HepG2 (cell line): ENCODE measurements around the gene ANKRD22. TPM values are rescaled to one million over a fixed set of nuclear protein-coding genes. Genes with fewer than 3 reads are reported as not detected.
"Not testable (repeated sequence)": the region's sequence is repeated elsewhere in the genome, so short reads cannot be mapped to it uniquely, and the experiment has no call there.

Source experiments
- ATAC-seq: fragments of 200-7000 bp; cut with Tn5 transposase; 3 replicates; pipeline ENCODE4 v1.9.1; 2020; ENCODE audit warnings: mild to moderate bottlenecking, moderate library complexity
- BruUV-seq: library from RNA; stranded (reverse); fragments of 400-500 nt; replicated peaks from 2 replicates; lab custom pipeline; 2021; lab: Mats Ljungman, UMichigan
- CTCF ChIA-PET: fragments of 300-600 bp; formaldehyde crosslinking; extraction: SDS; loops from one replicate; lab custom pipeline; 2021; ENCODE audit warnings: low total read pairs, inconsistent platforms, low intra/inter-chr PET ratio; lab: Yijun Ruan, JAX
- POLR2A ChIA-PET: fragments of 350-600 bp; sonication (Branson Sonifier 250); formaldehyde crosslinking; loops from one replicate; lab custom pipeline; 2020; ENCODE audit warnings: antibody characterized with exemption, inconsistent platforms; lab: Yijun Ruan, JAX
- DNase-seq: peaks from one replicate; pipeline ENCODE4 v3.0.0-alpha.2; 2015; ENCODE audit warnings: low spot score
- FAIRE-seq: peaks from 3 replicates; lab custom pipeline; 2011; peaks lifted over from hg19 to GRCh38; lab: Jason Lieb, UNC
- H2AFZ ChIP-seq: one replicate; pipeline ENCODE4 v1.6.1; 2011; ENCODE audit warnings: low read length, inconsistent platforms
- H3K27ac ChIP-seq: fragments of 300-600 bp; 3 replicates; pipeline ENCODE4 v1.8.0; 2011; ENCODE audit warnings: mixed run types, mild to moderate bottlenecking, mixed read lengths, low read length, inconsistent platforms; ENCODE audit not compliant: insufficient read depth; ENCODE audit errors: extremely low read length
- H3K27me3 ChIP-seq, 2 experiments: fragments of 200-600 bp in 1 of 2; 2 replicates in 1 of 2; 3 replicates in 1 of 2; pipeline versions ENCODE4 v1.6.0 to v1.8.0; 2011; ENCODE audit warnings: low read length in 2 of 2, mild to moderate bottlenecking in 2 of 2, moderate library complexity in 2 of 2, inconsistent platforms in 1 of 2; ENCODE audit not compliant: insufficient read depth in 2 of 2, control insufficient read depth in 1 of 2
- H3K36me3 ChIP-seq, 2 experiments: fragments of 200-600 bp in 1 of 2; replicated peaks in 1 of 2; 2 replicates in 1 of 2; 3 replicates in 1 of 2; pipeline versions ENCODE4 v1.5.1 to v1.8.0; 2011; ENCODE audit warnings: low read length in 2 of 2, inconsistent platforms in 1 of 2; ENCODE audit not compliant: insufficient read depth in 2 of 2, control insufficient read depth in 1 of 2
- H3K4me1 ChIP-seq: 2 replicates; pipeline ENCODE4 v1.5.1; 2012; ENCODE audit warnings: low read length, inconsistent platforms; ENCODE audit not compliant: insufficient read depth
- H3K4me2 ChIP-seq: 2 replicates; pipeline ENCODE4 v1.6.0; 2011; ENCODE audit warnings: low read depth, low read length, inconsistent platforms
- H3K4me3 ChIP-seq, 3 experiments: fragments of 200-600 bp in 1 of 3; sonication (generic), shearing (Covaris generic) in 1 of 3; replicated peaks in 1 of 3; 2 replicates each; pipeline ENCODE4 v1.5.1; 2011 to 2016; ENCODE audit warnings: low read length in 3 of 3, inconsistent platforms in 2 of 3, low read depth in 2 of 3, mild to moderate bottlenecking in 2 of 3, control low read depth in 1 of 3, mixed read lengths in 1 of 3; ENCODE audit not compliant: insufficient read depth in 1 of 3
- H3K79me2 ChIP-seq: one replicate; pipeline ENCODE4 v1.6.1; 2011; ENCODE audit warnings: low read length, inconsistent platforms; ENCODE audit not compliant: insufficient read depth
- H3K9ac ChIP-seq: 2 replicates; pipeline ENCODE4 v1.6.0; 2011; ENCODE audit warnings: mild to moderate bottlenecking, low read depth, low read length, inconsistent platforms; ENCODE audit not compliant: insufficient read depth
- H3K9me3 ChIP-seq: 2 replicates; pipeline ENCODE4 v1.5.1; 2012; ENCODE audit warnings: mild to moderate bottlenecking, low read length
- H4K20me1 ChIP-seq: 2 replicates; pipeline ENCODE4 v1.6.0; 2011; ENCODE audit warnings: inconsistent platforms, mild to moderate bottlenecking, low read length, moderate library complexity; ENCODE audit not compliant: insufficient read depth
- MAFK ChIP-seq, 2 experiments: IDR thresholded peaks in 1 of 2; conservative IDR thresholded peaks in 1 of 2; 2 replicates each; pipeline ENCODE4 v1.6.1; 2011; ENCODE audit warnings: improper control_type of control experiment in 2 of 2, low read length in 2 of 2
- ZSCAN20 ChIP-seq: sonication (generic); formaldehyde crosslinking; IDR thresholded peaks from 2 replicates; pipeline ENCODE4 v1.4.0; 2020; ENCODE audit warnings: missing genetic modification reagents, mild to moderate bottlenecking, borderline replicate concordance
- ZSCAN29 ChIP-seq: sonication (generic); formaldehyde crosslinking; conservative IDR thresholded peaks from 2 replicates; pipeline ENCODE4 v1.4.0; 2020; ENCODE audit warnings: mild to moderate bottlenecking, missing genetic modification reagents
- WGBS: methylation state at CpG from one replicate; pipeline ENCODE4 v1.1.6; 2017; ENCODE audit warnings: low lambda C conversion rate; 5-methylcytosine and 5-hydroxymethylcytosine counted together
- in situ Hi-C: cut with HindIII; loops from 2 replicates; pipeline ENCODE4 v1.10.0; 2017; ENCODE audit warnings: low pct_unique_long_range_greater_than_20kb; ENCODE audit not compliant: extremely low pct_ligation_motif_present
- intact Hi-C: fragments of 100-400 bp; cut with micrococcal nuclease; formaldehyde crosslinking; loops from one replicate; pipeline ENCODE4 v1.10.0; 2022; ENCODE audit not compliant: unreplicated experiment
- polyA plus RNA-seq, 8 experiments: library from polyadenylated mRNA; depleted of rRNA in 3 of 8; stranded (reverse) in 7 of 8; unstranded in 1 of 8; fragments of >200 nt; fragmentation: Illumina TruSeq in 4 of 8; extraction: Trizol in 4 of 8; gene quantifications; 2 replicates each; pipeline versions ENCODE4 v1.2.1 to v1.2.3, GENCODE V29; 2011 to 2016; ENCODE audit warnings: low read depth in 4 of 8, missing spikeins in 1 of 8, mixed read lengths in 1 of 8; ENCODE audit not compliant: insufficient read depth in 1 of 8
- total RNA-seq, 5 experiments: library from RNA; depleted of rRNA; stranded (reverse); fragments of >200 nt; fragmentation: Illumina TruSeq; extraction: Trizol; gene quantifications; 2 replicates each; pipeline ENCODE4 v1.2.3, GENCODE V29; 2016; ENCODE audit warnings: low read depth in 1 of 5

The ANKRD22 gene
- total and polyA plus RNA-seq, 2 of the 13 experiments (the other 11 are each of a cell fraction or from before 2014, with no cell fraction given): not detected

DNA sequence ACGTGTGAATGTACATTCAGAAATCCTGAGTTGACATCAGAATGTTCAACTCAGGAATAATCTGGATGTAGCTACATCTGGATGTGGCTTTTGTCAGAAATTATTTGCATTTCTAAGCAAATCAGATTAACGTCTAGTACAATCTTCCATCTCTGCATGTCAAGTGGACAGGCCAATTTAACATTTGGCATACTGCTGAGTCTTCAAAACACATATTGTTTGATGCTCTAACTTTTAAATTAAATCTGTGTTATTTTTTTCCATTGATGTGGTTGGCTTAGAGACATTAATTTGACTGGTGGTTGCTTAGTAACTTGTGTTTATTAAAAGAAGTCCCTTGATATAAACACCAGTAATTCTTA lies 31.8 kb upstream of the ANKRD22 start:
- Histone ChIP-seq H2AFZ (no peak overlapping the region), H3K9me3 (no peaks in the 10 kb centered on the region), H3K79me2 (no peaks in the 10 kb centered on the region), H3K4me3 (no peak overlapping the region), H3K4me1 (peaks cover 20% of the 10 kb centered on the region), H4K20me1 (no peaks in the 10 kb centered on the region), H3K27me3 (peaks cover 0 to 12% of the 10 kb centered on the region in 2 experiments; a peak in 1 of 5 replicates), H3K4me2 (no peak overlapping the region), H3K27ac (no peak overlapping the region), H3K9ac (no peak overlapping the region), H3K36me3 (no peaks in the 10 kb centered on the region)
- ChIA-PET CTCF (no interaction called here), POLR2A (no interaction called here)
- ATAC-seq: no peak
- in situ Hi-C loops: no loop called here
- no peak for TF ChIP-seq ZSCAN29 (CRISPR knock-in tag)
- 0 out of 4 replicates have a peak, but pooled peaks of 1 of the 2 experiments have one; percentile 1 for TF ChIP-seq MAFK (conservative IDR thresholded peaks at IDR 0.05 in 1 of 2, IDR thresholded peaks at IDR 0.05 in 1 of 2; ENCODE audit: low read length in 2 of 2)
- no peak for TF ChIP-seq ZSCAN20 (CRISPR knock-in tag)
- intact Hi-C loops: loop anchor here (5.0 kb wide), 1 partner anchor 139 kb away; no protein-coding TSS in a partner anchor
- BruUV-seq: no TSS peak
- WGBS: 39% methylated on average over 2 of the region's 2 CpGs
- no peak for DNase-seq
- no peak for FAIRE-seq

- H4K20me1 ChIP-seq, FAIRE-seq, H3K4me3 ChIP-seq, CTCF ChIA-PET, POLR2A ChIA-PET, DNase-seq, H3K36me3 ChIP-seq, ATAC-seq, H3K4me2 ChIP-seq, BruUV-seq, H2AFZ ChIP-seq, H3K79me2 ChIP-seq, in situ Hi-C loops, H3K9ac ChIP-seq, H3K27ac ChIP-seq, H3K9me3 ChIP-seq: not testable (repeated sequence)
- H3K27me3 ChIP-seq: peaks cover 0 to 12% of the 10 kb centered on the region in 2 experiments; a peak in 1 of 5 replicates
- H3K4me1 ChIP-seq: peaks cover 20% of the 10 kb centered on the region
- intact Hi-C loops: loop anchor here (5.0 kb wide), 1 partner anchor 139 kb away; no protein-coding TSS in a partner anchor
- WGBS: 74% methylated on average over 8 of the region's 8 CpGs
These were observed 31.2 kb upstream of the ANKRD22 start for GRCh38 chr10:88882646-88883447.
